HG03039 (cell line): ENCODE measurements around the gene PRMT2.
"Not testable (repeated sequence)": the region's sequence is repeated elsewhere in the genome, so short reads cannot be mapped to it uniquely, and the experiment has no call there.

Experiments
- ATAC-seq: cut with Tn5 transposase; IDR thresholded peaks from one replicate; pipeline ENCODE4 v1.9.1; 2021; ENCODE audit warnings: mild to moderate bottlenecking, moderate library complexity; ENCODE audit not compliant: unreplicated experiment

PRMT2 gene

DNA sequence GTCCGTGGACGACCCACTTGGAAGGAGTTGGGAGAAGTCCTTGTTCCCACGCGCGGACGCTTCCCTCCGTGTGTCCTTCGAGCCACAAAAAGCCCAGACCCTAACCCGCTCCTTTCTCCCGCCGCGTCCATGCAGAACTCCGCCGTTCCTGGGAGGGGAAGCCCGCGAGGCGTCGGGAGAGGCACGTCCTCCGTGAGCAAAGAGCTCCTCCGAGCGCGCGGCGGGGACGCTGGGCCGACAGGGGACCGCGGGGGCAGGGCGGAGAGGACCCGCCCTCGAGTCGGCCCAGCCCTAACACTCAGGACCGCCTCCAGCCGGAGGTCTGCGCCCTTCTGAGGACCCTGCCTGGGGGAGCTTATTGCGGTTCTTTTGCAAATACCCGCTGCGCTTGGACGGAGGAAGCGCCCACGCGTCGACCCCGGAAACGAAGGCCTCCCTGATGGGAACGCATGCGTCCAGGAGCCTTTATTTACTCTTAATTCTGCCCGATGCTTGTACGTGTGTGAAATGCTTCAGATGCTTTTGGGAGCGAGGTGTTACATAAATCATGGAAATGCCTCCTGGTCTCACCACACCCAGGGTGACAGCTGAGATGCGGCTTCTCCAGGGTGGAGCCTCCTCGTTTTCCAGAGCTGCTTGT lies 32.4 kb downstream of the PRMT2 start:
- no peak for ATAC-seq

DNA sequence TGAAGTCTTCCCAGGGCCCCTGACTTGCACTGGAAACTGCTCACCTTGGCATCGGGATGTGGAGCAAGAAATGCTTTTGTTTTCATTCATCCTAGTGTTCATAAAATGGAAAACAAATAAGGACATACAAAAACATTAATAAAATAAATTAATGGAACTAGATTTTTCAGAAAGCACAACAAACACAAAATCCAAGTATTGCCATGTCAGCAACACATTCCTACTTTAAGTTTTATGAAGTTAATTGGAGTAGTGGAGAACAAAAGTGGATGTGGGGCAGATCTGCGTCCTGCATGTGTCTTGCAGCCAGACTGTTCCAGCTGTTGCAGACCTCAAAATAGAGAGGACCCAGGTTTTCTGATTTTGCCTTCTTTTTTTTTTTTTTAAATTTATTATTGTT lies 32.9 kb downstream of the PRMT2 start:
- ATAC-seq = no peak

- ATAC-seq = not testable (repeated sequence)
These were observed 33.4 kb downstream of the PRMT2 start for GRCh38 chr21:46668904-46669303.

- ATAC-seq = no peak
These were observed 39.0 kb downstream of the PRMT2 start for GRCh38 chr21:46674430-46675007.

DNA sequence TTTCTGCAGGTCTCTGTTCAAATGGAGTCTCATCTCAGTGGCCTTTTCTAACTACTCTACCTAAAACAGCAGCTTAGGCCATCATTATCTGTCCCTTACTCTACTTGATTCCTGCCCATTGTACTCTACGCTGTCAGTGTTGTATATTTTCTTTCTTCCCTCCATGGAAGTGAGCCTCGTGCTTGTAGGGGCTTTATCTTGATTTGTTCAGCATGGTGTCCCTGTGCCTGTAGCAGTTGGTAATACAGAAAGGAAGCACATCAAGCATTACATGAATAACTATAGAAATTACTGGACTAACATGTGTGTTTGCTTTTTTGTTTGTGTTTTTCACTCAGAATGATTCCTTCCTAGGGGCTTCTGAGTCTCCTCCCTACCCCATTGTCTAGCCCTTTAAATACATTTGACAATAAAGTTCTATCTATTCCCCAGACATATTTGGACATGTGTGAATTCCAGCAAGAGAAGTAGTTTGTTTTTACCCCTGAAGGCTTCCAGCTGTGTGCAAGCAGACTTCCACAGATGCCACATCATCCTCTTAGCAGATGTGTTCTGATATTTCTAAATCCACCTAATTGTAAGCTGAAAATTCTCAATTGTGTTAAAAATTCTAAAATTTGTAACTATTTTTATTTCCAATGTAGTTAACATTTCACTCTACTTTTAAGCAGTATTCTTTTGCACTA lies 40.3 kb downstream of the PRMT2 start:
- no peak for ATAC-seq

DNA sequence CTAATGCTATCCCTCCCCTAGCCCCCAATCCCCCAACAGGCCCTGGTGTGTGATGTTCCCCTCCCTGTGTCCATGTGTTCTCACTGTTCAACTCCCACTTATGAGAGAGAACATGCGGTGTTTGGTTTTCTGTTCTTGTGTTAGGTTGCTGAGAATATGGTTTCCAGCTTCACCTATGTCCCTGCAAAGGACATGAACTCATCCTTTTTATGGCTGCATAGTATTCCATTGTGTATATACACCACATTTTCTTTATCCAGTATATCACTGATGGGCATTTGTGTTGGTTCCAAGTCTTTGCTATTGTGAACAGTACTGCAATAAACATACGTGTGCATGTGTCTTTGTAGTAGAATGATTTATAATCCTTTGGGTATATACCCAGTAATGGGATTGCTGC lies 41.1 kb downstream of the PRMT2 start:
- not testable (repeated sequence) for ATAC-seq

DNA sequence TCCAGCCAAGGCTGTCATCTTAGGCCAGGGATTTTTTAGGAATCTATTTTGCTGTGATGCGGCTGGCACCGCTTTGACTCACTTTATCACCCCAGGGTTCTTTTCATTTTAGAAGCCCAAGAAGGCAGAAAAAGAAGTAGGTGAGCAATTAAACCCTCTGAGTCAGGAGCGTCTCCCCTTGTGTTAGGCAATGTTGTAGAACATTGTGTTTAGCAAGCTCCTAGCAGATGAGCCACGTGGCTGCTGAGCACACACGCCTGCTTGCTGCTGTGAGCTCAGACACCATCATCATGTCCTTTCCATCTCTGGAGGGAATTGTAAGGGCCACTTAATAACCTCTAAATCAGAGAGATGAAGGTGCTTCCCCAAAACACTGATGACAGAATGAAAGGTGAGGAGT lies 46.1 kb downstream of the PRMT2 start:
- not testable (repeated sequence) for ATAC-seq

GRCh38 chr21:46698652-46699051 lies 63.2 kb downstream of the PRMT2 start:
- ATAC-seq = not testable (repeated sequence)

DNA sequence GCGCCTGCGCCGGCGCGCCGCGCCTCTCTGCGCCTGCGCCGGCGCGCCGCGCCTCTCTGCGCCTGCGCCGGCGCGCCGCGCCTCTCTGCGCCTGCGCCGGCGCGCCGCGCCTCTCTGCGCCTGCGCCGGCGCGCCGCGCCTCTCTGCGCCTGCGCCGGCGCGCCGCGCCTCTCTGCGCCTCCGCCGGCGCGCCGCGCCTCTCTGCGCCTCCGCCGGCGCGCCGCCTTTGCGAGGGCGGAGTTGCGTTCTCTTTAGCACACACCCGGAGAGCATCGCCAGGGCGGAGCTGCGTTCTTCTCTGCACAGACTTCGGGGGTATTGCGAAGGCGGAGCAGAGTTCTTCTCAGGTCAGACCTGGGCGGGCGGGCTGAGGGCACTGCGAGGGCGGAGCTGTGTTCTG lies 63.6 kb downstream of the PRMT2 start:
- peak; percentile 84 for ATAC-seq
